ENCODE data around the gene ADAMTS12.

The ADAMTS12 gene

GRCh38 chr5:33657804-33658440 lies 233.9 kb downstream of the ADAMTS12 start:
- peaks cover 0 to 13% of the 10 kb centered on the region in 2 donors for H3K9me3 ChIP-seq (replicated peaks in 1 of 2; ENCODE audit: control insufficient read depth in 2 of 2, insufficient read depth in 1 of 2, low read depth in 1 of 2, low read length in 2 of 2)
- no peak overlapping the region for H2AFZ ChIP-seq (ENCODE audit: low read length)
- no peak overlapping the region for H3K14ac ChIP-seq (ENCODE audit: low read length)
- H3K4ac ChIP-seq (ENCODE audit: low read length) = no peak overlapping the region
- no peak overlapping the region for H2BK12ac ChIP-seq (ENCODE audit: low read length)
- no peak overlapping the region for H2BK120ac ChIP-seq (ENCODE audit: low read depth, low read length)
- H3K4me1 ChIP-seq (ENCODE audit: control insufficient read depth in 2 of 2, insufficient read depth in 1 of 2, low read depth in 1 of 2, low read length in 2 of 2) = peaks cover 0 to 3% of the 10 kb centered on the region in 2 donors
- no peak overlapping the region for H4K91ac ChIP-seq (ENCODE audit: low read depth, low read length, poor library complexity)
- no peak overlapping the region for H2AK5ac ChIP-seq (ENCODE audit: low read depth, low read length)
- no CpG with 5 or more reads among the region's 5 CpGs for WGBS, 2 donors (ENCODE audit: extremely low coverage in 2 of 2, insufficient read length in 2 of 2, insufficient replicate concordance in 1 of 2)
- H3K18ac ChIP-seq (ENCODE audit: low read length) = no peak overlapping the region
- no peaks in the 10 kb centered on the region for H3K27me3 ChIP-seq (ENCODE audit: control insufficient read depth in 3 of 3, insufficient read depth in 3 of 3, low read depth in 1 of 3, low read length in 3 of 3)
- no peak overlapping the region for H3K23ac ChIP-seq (ENCODE audit: low read depth, low read length, poor library complexity)
- no peak for DNase-seq (ENCODE audit: low spot score)
- H3K27ac ChIP-seq (replicated peaks; ENCODE audit: low read length) = no peak overlapping the region
- no peaks in the 10 kb centered on the region for H3K79me1 ChIP-seq (ENCODE audit: low read depth, low read length)
- no peak overlapping the region for H3K4me3 ChIP-seq (ENCODE audit: low read length in 2 of 2)
- no peak overlapping the region for H4K8ac ChIP-seq (ENCODE audit: low read depth, low read length)
- H3K9ac ChIP-seq (ENCODE audit: low read depth, low read length, poor library complexity) = no peak overlapping the region
- H2BK15ac ChIP-seq (ENCODE audit: low read length) = no peak overlapping the region
- H3K4me2 ChIP-seq (ENCODE audit: insufficient read depth, low read length, poor library complexity, severe bottlenecking) = no peak overlapping the region
- H3K36me3 ChIP-seq (replicated peaks in 1 of 2; ENCODE audit: control insufficient read depth in 2 of 2, insufficient read depth in 2 of 2, low read length in 2 of 2) = peaks cover 7 to 88% of the 10 kb centered on the region in 2 donors
- H2BK5ac ChIP-seq (ENCODE audit: low read length) = no peak overlapping the region

- H3K23ac ChIP-seq (ENCODE audit: low read depth, low read length, poor library complexity) = no peak overlapping the region
- no peak overlapping the region for H3K27ac ChIP-seq (replicated peaks; ENCODE audit: low read length)
- no peak overlapping the region for H2AFZ ChIP-seq (ENCODE audit: low read length)
- no peak for DNase-seq (ENCODE audit: low spot score)
- no peak overlapping the region for H2BK12ac ChIP-seq (ENCODE audit: low read length)
- no peak overlapping the region for H3K14ac ChIP-seq (ENCODE audit: low read length)
- H2AK5ac ChIP-seq (ENCODE audit: low read depth, low read length) = no peak overlapping the region
- H3K79me1 ChIP-seq (ENCODE audit: low read depth, low read length) = no peaks in the 10 kb centered on the region
- no peak overlapping the region for H2BK5ac ChIP-seq (ENCODE audit: low read length)
- no peak overlapping the region for H4K8ac ChIP-seq (ENCODE audit: low read depth, low read length)
- no peaks in the 10 kb centered on the region for H3K27me3 ChIP-seq (ENCODE audit: control insufficient read depth in 3 of 3, insufficient read depth in 3 of 3, low read depth in 1 of 3, low read length in 3 of 3)
- no peak overlapping the region for H2BK15ac ChIP-seq (ENCODE audit: low read length)
- H3K9ac ChIP-seq (ENCODE audit: low read depth, low read length, poor library complexity) = no peak overlapping the region
- H4K91ac ChIP-seq (ENCODE audit: low read depth, low read length, poor library complexity) = no peak overlapping the region
- H3K36me3 ChIP-seq (replicated peaks in 1 of 2; ENCODE audit: control insufficient read depth in 2 of 2, insufficient read depth in 2 of 2, low read length in 2 of 2) = peaks cover 7 to 91% of the 10 kb centered on the region in 2 donors
- no peak overlapping the region for H3K4me2 ChIP-seq (ENCODE audit: insufficient read depth, low read length, poor library complexity, severe bottlenecking)
- H3K18ac ChIP-seq (ENCODE audit: low read length) = no peak overlapping the region
- H2BK120ac ChIP-seq (ENCODE audit: low read depth, low read length) = no peak overlapping the region
- no peak overlapping the region for H3K4me3 ChIP-seq (ENCODE audit: low read length in 2 of 2)
- H3K4ac ChIP-seq (ENCODE audit: low read length) = no peak overlapping the region
- H3K9me3 ChIP-seq (replicated peaks in 1 of 2; ENCODE audit: control insufficient read depth in 2 of 2, insufficient read depth in 1 of 2, low read depth in 1 of 2, low read length in 2 of 2) = peaks cover 0 to 17% of the 10 kb centered on the region in 2 donors
- H3K4me1 ChIP-seq (ENCODE audit: control insufficient read depth in 2 of 2, insufficient read depth in 1 of 2, low read depth in 1 of 2, low read length in 2 of 2) = peaks cover 0 to 3% of the 10 kb centered on the region in 2 donors
Measured at GRCh38 chr5:33657176-33657575, 234.6 kb downstream of the ADAMTS12 start.

- peaks cover 4 to 58% of the 10 kb centered on the region in 2 donors for H3K36me3 ChIP-seq (replicated peaks in 1 of 2; ENCODE audit: control insufficient read depth in 2 of 2, insufficient read depth in 2 of 2, low read length in 2 of 2)
Measured at GRCh38 chr5:33650911-33651310, 240.9 kb downstream of the ADAMTS12 start.

GRCh38 chr5:33649549-33650482 lies 242.0 kb downstream of the ADAMTS12 start:
- Histone ChIP-seq H4K8ac (ENCODE audit: low read depth, low read length) (no peak overlapping the region), H3K27me3 (ENCODE audit: control insufficient read depth in 3 of 3, insufficient read depth in 3 of 3, low read depth in 1 of 3, low read length in 3 of 3) (no peaks in the 10 kb centered on the region), H2BK5ac (ENCODE audit: low read length) (no peak overlapping the region), H3K14ac (ENCODE audit: low read length) (no peak overlapping the region), H3K4ac (ENCODE audit: low read length) (no peak overlapping the region), H3K36me3 (replicated peaks in 1 of 2; ENCODE audit: control insufficient read depth in 2 of 2, insufficient read depth in 2 of 2, low read length in 2 of 2) (peaks cover 4 to 59% of the 10 kb centered on the region in 2 donors), H2BK15ac (ENCODE audit: low read length) (no peak overlapping the region), H3K18ac (ENCODE audit: low read length) (peak overlapping the region; percentile 52), H3K4me3 (ENCODE audit: low read length in 2 of 2) (no peak overlapping the region), H2BK12ac (ENCODE audit: low read length) (no peak overlapping the region), H3K23ac (ENCODE audit: low read depth, low read length, poor library complexity) (no peak overlapping the region), H3K4me2 (ENCODE audit: insufficient read depth, low read length, poor library complexity, severe bottlenecking) (no peak overlapping the region), H3K9me3 (replicated peaks in 1 of 2; ENCODE audit: control insufficient read depth in 2 of 2, insufficient read depth in 1 of 2, low read depth in 1 of 2, low read length in 2 of 2) (peaks cover 0 to 32% of the 10 kb centered on the region in 2 donors), H3K9ac (ENCODE audit: low read depth, low read length, poor library complexity) (no peak overlapping the region), H2AFZ (ENCODE audit: low read length) (no peak overlapping the region), H3K27ac (replicated peaks; ENCODE audit: low read length) (no peak overlapping the region), H3K79me1 (ENCODE audit: low read depth, low read length) (no peaks in the 10 kb centered on the region), H3K4me1 (ENCODE audit: control insufficient read depth in 2 of 2, insufficient read depth in 1 of 2, low read depth in 1 of 2, low read length in 2 of 2) (peaks cover 8 to 17% of the 10 kb centered on the region in 2 donors), H2AK5ac (ENCODE audit: low read depth, low read length) (peak overlapping the region; percentile 33), H2BK120ac (ENCODE audit: low read depth, low read length) (no peak overlapping the region), H4K91ac (ENCODE audit: low read depth, low read length, poor library complexity) (no peak overlapping the region)
- DNase-seq (ENCODE audit: low spot score) = peak; percentile 35
- WGBS, 2 donors (ENCODE audit: extremely low coverage in 2 of 2, insufficient read length in 2 of 2, insufficient replicate concordance in 1 of 2) = no CpG with 5 or more reads among the region's 10 CpGs

More at GRCh38 chr5:33650911-33651310, 240.9 kb downstream of the ADAMTS12 start:
- no peak overlapping the region for H2BK15ac ChIP-seq (ENCODE audit: low read length)
- no peak overlapping the region for H3K4ac ChIP-seq (ENCODE audit: low read length)
- no peak overlapping the region for H2BK12ac ChIP-seq (ENCODE audit: low read length)
- no peak overlapping the region for H2BK5ac ChIP-seq (ENCODE audit: low read length)
- no peaks in the 10 kb centered on the region for H3K79me1 ChIP-seq (ENCODE audit: low read depth, low read length)
- no peak for DNase-seq (ENCODE audit: low spot score)
- H3K4me2 ChIP-seq (ENCODE audit: insufficient read depth, low read length, poor library complexity, severe bottlenecking) = no peak overlapping the region
- no peak overlapping the region for H3K14ac ChIP-seq (ENCODE audit: low read length)
- no peak overlapping the region for H4K91ac ChIP-seq (ENCODE audit: low read depth, low read length, poor library complexity)
- no peak overlapping the region for H3K4me3 ChIP-seq (ENCODE audit: low read length in 2 of 2)
- no peak overlapping the region for H3K23ac ChIP-seq (ENCODE audit: low read depth, low read length, poor library complexity)
- H2AK5ac ChIP-seq (ENCODE audit: low read depth, low read length) = no peak overlapping the region
- no peak overlapping the region for H2BK120ac ChIP-seq (ENCODE audit: low read depth, low read length)
- no peak overlapping the region for H2AFZ ChIP-seq (ENCODE audit: low read length)
- H3K9me3 ChIP-seq (replicated peaks in 1 of 2; ENCODE audit: control insufficient read depth in 2 of 2, insufficient read depth in 1 of 2, low read depth in 1 of 2, low read length in 2 of 2) = peaks cover 0 to 21% of the 10 kb centered on the region in 2 donors
- no peak overlapping the region for H4K8ac ChIP-seq (ENCODE audit: low read depth, low read length)
- H3K27ac ChIP-seq (replicated peaks; ENCODE audit: low read length) = no peak overlapping the region
- H3K18ac ChIP-seq (ENCODE audit: low read length) = no peak overlapping the region
- WGBS, 2 donors (ENCODE audit: extremely low coverage in 2 of 2, insufficient read length in 2 of 2, insufficient replicate concordance in 1 of 2) = no CpG with 5 or more reads among the region's 2 CpGs
- no peak overlapping the region for H3K9ac ChIP-seq (ENCODE audit: low read depth, low read length, poor library complexity)
- no peaks in the 10 kb centered on the region for H3K27me3 ChIP-seq (ENCODE audit: control insufficient read depth in 3 of 3, insufficient read depth in 3 of 3, low read depth in 1 of 3, low read length in 3 of 3)
- H3K4me1 ChIP-seq (ENCODE audit: control insufficient read depth in 2 of 2, insufficient read depth in 1 of 2, low read depth in 1 of 2, low read length in 2 of 2) = peaks cover 8 to 17% of the 10 kb centered on the region in 2 donors
